ENCODE results near the gene GDE1.

GDE1 gene

GRCh38 chr16:19502395-19503131, 19.3 kb downstream of the GDE1 start:
- TF ChIP-seq CTCF (IDR thresholded peaks at IDR 0.05; ENCODE audit: extremely low read depth, missing control alignments) = peak; percentile 39
- DNase-seq (ENCODE audit: low spot score) = peak; percentile 59

GRCh38 chr16:19499481-19499880, 22.4 kb downstream of the GDE1 start:
- TF ChIP-seq CTCF (IDR thresholded peaks at IDR 0.05; ENCODE audit: extremely low read depth, missing control alignments) = no peak
- DNase-seq (ENCODE audit: low spot score) = no peak

GRCh38 chr16:19499006-19499405, 22.9 kb downstream of the GDE1 start:
- DNase-seq (ENCODE audit: low spot score) = no peak
- TF ChIP-seq CTCF (IDR thresholded peaks at IDR 0.05; ENCODE audit: extremely low read depth, missing control alignments) = no peak

GRCh38 chr16:19497176-19497575, 24.7 kb downstream of the GDE1 start:
- no peak for TF ChIP-seq CTCF (IDR thresholded peaks at IDR 0.05; ENCODE audit: extremely low read depth, missing control alignments)
- DNase-seq (ENCODE audit: low spot score) = no peak

- DNase-seq (ENCODE audit: low spot score) = no peak
- no peak for TF ChIP-seq CTCF (IDR thresholded peaks at IDR 0.05; ENCODE audit: extremely low read depth, missing control alignments)
Measured at GRCh38 chr16:19490619-19491018, 31.3 kb downstream of the GDE1 start.

GRCh38 chr16:19488213-19488640, 33.7 kb downstream of the GDE1 start:
- no peak for DNase-seq (ENCODE audit: low spot score)
- TF ChIP-seq CTCF (IDR thresholded peaks at IDR 0.05; ENCODE audit: extremely low read depth, missing control alignments) = no peak

- TF ChIP-seq CTCF (IDR thresholded peaks at IDR 0.05; ENCODE audit: extremely low read depth, missing control alignments) = no peak
- no peak for DNase-seq (ENCODE audit: low spot score)
Measured at GRCh38 chr16:19486750-19487325, 35.1 kb downstream of the GDE1 start.
